GM21723 (cell line): ENCODE measurements around the gene FGD4.
A peak's percentile ranks its signal among the peaks of the same experiment; 100 is the strongest.
"Not testable (repeated sequence)": the region's sequence is repeated elsewhere in the genome, so short reads cannot be mapped to it uniquely, and the experiment has no call there.

Experiments
- ATAC-seq: cut with Tn5 transposase; IDR thresholded peaks from one replicate; pipeline ENCODE4 v1.9.1; 2021; ENCODE audit warnings: mild to moderate bottlenecking, moderate library complexity; ENCODE audit not compliant: unreplicated experiment

FGD4 gene

GRCh38 chr12:32548691-32549281 is 149.4 kb downstream of the FGD4 start:
- no peak for ATAC-seq

GRCh38 chr12:32549675-32550079 is 150.3 kb downstream of the FGD4 start:
- no peak for ATAC-seq

- no peak for ATAC-seq
Measured at GRCh38 chr12:32551058-32551457, 151.7 kb downstream of the FGD4 start.

- peak; percentile 98 for ATAC-seq
Measured at GRCh38 chr12:32558903-32559302, 159.5 kb downstream of the FGD4 start.

- no peak for ATAC-seq
Measured at GRCh38 chr12:32559434-32559833, 160.1 kb downstream of the FGD4 start.

GRCh38 chr12:32560520-32560919 is 161.2 kb downstream of the FGD4 start:
- no peak for ATAC-seq

GRCh38 chr12:32561931-32562341 is 162.6 kb downstream of the FGD4 start:
- ATAC-seq = no peak

DNA sequence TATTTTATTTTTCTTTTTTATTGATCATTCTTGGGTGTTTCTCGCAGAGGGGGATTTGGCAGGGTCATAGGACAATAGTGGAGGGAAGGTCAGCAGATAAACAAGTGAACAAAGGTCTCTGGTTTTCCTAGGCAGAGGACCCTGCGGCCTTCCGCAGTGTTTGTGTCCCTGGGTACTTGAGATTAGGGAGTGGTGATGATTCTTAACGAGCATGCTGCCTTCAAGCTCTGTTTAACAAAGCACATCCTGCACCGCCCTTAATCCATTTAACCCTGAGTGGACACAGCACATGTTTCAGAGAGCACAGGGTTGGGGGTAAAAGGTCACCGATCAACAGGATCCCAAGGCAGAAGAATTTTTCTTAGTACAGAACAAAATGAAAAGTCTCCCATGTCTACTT is 163.1 kb downstream of the FGD4 start:
- not testable (repeated sequence) for ATAC-seq

- ATAC-seq = no peak
Measured at GRCh38 chr12:32566663-32567295, 167.4 kb downstream of the FGD4 start.

GRCh38 chr12:32567296-32567674 is 167.9 kb downstream of the FGD4 start:
- ATAC-seq = no peak

DNA sequence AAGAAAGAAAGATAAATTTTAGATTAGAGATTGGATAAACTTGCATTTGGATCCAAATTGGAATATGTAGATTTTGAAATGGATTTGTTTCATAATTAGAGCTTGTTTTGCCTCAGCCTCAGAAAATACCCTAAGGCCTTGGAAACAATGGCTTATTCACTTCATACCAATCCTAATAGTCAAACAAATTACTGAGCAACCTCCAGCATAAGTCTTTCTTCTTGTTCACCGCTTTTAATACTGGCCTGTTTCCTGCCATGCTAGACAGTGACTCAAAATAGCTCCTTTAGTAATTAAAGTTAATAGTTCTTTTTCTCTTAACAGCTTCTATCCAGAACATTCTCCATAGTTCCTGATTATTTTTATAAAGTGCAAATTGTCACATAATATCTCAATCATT is 168.9 kb downstream of the FGD4 start:
- no peak for ATAC-seq

DNA sequence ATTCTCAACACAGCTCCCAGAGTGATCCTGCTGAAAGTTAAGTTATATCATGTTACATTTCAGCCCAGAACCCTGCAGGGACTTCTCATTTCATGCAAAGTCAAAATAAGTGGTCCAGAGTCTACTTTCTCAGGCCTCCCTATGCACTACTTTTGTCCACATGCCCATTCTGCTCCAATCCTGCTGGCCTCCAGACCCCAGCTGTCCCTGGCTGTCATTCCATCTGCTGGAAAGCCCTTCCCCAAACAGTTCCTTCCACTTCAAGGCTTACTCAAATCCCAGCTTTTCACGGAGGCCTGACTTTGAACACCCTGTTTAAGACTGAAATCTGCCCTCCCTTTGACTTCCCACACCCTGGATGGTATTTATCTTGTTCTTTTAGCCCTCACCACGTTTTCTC is 169.9 kb downstream of the FGD4 start:
- ATAC-seq = no peak

DNA sequence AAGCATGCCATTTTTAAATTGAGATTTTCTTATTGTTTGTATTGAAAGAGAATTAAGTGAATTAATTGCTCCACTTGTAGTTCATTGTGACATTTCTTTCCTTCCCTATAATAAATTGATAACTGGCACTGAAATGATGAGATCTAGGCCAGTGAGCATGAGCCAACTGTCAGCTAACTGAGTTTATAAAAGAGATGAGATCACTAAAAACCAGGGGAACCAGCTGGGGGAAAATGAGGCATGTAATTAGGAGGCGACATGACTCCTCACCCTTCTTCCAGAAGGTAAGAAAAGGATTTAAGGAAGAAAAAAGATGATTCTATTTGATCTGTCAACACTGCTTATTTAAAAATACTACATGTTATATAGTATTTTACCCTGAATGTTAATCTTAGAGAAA is 175.2 kb downstream of the FGD4 start:
- ATAC-seq = no peak

GRCh38 chr12:32577328-32577727 is 178.0 kb downstream of the FGD4 start:
- no peak for ATAC-seq

GRCh38 chr12:32583534-32583933 is 184.2 kb downstream of the FGD4 start:
- no peak for ATAC-seq

DNA sequence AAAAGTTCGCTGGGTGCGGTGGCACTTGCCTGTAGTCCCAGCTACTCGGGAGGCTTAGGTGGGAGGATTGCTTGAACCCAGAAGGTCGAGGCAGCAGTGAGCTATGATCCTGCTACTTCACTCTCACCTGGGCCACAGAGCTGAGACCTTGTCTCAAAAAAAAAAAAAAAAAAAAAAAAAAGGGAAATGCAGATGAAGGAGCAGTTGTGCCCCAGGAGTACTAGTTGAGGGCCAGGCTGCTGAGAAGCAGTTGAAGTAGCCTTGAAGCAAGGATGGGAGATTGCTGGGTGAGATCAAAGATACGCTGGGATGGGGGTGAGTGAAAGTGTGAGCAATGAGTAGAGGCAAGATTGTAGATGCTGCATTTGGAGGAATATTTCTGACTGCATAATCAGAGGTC is 186.3 kb downstream of the FGD4 start:
- no peak for ATAC-seq

DNA sequence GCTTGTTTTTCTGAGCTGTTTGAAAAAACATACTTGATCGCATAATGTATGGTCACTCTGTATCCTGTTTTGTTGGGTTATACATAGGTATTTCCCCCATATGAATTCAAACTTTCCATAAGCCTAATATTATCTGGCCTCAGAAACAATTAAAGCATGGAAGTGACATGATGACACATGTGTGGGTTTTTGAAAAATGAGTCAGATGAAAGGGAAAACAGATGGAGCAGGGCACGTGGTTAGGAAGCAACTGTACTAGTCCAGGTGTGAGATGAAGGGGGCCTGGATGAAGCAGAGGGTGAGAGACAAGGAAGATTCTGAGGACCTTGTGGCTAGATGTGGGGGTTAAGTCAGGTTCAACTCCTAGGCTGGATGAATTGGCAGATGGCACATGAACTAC is 187.0 kb downstream of the FGD4 start:
- no peak for ATAC-seq

DNA sequence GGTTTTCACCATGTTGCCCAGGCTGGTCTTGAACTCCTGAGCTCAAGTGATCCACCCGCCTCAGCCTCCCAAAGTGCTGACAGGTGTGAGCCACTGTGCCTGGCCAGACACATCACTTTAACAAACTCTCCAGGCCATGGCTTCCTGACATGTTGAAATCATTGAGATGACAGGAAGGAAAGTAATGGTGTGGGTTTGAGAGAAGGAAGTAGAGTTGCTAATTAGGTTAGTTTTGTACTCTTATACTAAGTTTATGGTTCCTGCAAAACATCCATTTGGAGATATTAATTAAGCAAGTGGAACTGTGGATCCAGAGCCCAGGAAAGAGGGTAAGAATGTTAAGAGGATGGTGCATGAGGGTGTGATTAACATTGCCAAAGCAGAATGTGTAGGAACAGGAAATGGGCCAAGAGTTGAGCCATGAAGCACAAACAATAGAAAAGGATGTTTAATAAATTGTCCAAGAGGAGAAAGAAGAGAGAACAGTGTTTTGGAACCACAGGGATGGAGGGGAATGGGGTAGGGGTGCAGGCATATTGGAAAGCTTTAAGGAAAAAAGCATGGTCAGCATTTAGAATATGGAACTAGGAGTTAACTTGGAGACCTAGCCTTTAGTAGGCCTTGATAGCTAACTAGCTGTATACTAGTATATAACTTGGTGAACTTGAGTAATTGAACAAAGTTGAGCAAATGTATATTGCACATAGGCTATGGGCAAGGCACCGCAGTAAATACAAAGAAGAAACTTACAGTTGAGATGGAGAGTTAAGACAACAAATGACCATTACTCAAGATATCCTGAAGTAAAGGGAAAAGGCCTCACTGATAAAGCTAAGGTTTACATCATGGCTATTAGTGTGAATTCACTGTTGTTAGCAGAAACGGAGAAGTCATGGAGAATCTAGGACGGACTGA is 188.5 kb downstream of the FGD4 start:
- ATAC-seq = no peak

DNA sequence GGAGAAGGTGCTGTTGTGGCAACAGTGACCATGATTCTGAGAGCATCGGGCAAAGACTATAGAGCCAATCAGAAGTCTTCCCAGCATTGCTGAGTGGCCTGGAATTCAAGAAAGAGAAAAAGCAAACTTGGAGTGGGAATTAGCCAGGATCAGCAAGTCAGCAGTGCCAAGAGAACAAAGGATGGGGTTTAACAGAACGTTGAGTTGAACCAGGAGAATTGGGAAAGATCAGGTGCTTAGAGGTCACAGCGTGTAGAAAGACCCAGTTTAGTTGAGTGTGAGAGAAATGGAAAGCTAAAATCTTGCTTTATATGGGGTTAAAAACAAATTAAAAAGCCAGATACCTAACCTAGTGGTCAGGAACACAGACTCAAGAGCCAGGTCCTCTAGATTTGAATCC is 189.2 kb downstream of the FGD4 start:
- ATAC-seq = no peak

GRCh38 chr12:32589165-32589865 is 190.0 kb downstream of the FGD4 start:
- peak; percentile 63 for ATAC-seq

DNA sequence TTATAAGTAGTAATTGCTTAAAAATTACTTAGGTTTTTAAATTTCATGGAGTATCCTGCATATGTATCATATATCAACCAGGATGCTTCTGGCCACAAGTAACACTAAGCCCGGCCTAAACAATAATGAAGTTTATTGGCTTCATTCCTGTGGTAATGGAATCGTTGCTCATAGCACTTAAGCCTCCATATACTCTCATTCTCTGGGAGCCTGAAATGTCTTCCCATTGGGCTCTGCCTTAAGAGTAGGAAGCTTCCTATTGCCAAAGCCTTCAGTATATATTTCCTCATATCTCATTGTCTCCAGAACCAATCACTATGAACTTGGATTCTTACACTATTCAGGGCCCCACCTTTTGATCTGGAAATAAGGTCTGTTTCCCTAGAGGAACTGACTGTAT is 195.9 kb downstream of the FGD4 start:
- no peak for ATAC-seq
